H1 (cell line): ENCODE results near the gene PIP5K1C.

Source experiments
- ATF3 ChIP-seq: IDR thresholded peaks from 2 replicates; pipeline ENCODE4 v1.6.1; 2011; ENCODE audit warnings: low read depth, mild to moderate bottlenecking, low read length; ENCODE audit not compliant: insufficient read depth
- CHD2 ChIP-seq: IDR thresholded peaks from 2 replicates; pipeline ENCODE4 v1.6.1; 2012; ENCODE audit warnings: low read length, improper control_type of control experiment
- CTCF ChIP-seq, 3 experiments: IDR thresholded peaks; 1 replicate in 2 of 3; 2 replicates in 1 of 3; pipeline versions ENCODE4 v1.5.1 to v1.6.1; 2011; ENCODE audit warnings: low read length in 3 of 3, mild to moderate bottlenecking in 3 of 3, inconsistent platforms in 2 of 3, low read depth in 1 of 3, moderate library complexity in 1 of 3; ENCODE audit not compliant: insufficient read depth in 1 of 3; ENCODE audit errors: control extremely low read depth in 1 of 3
- EP300 ChIP-seq, 2 experiments: IDR thresholded peaks; 1 replicate in 1 of 2; 2 replicates in 1 of 2; pipeline ENCODE4 v1.6.1; 2011 to 2012; ENCODE audit warnings: low read depth in 2 of 2, low read length in 2 of 2, mild to moderate bottlenecking in 2 of 2, borderline replicate concordance in 1 of 2, inconsistent platforms in 1 of 2, moderate library complexity in 1 of 2
- EZH2 ChIP-seq: fragments of 200-600 bp; sonication (generic); IDR thresholded peaks from 2 replicates; pipeline ENCODE4 v1.7.1; 2012; ENCODE audit warnings: low read depth, mild to moderate bottlenecking, moderate library complexity, low read length, inconsistent platforms; ENCODE audit not compliant: severe bottlenecking
- JUN ChIP-seq: IDR thresholded peaks from 2 replicates; pipeline ENCODE4 v1.6.1; 2011; ENCODE audit warnings: low read depth, mild to moderate bottlenecking, improper control_type of control experiment, low read length
- POLR2A ChIP-seq, 2 experiments: IDR thresholded peaks; 1 replicate in 1 of 2; 2 replicates in 1 of 2; pipeline ENCODE4 v1.6.1; 2011; ENCODE audit warnings: low read depth in 2 of 2, low read length in 2 of 2, mild to moderate bottlenecking in 2 of 2; ENCODE audit errors: control extremely low read depth in 1 of 2
- POLR2AphosphoS5 ChIP-seq: IDR thresholded peaks from 2 replicates; pipeline ENCODE4 v1.6.1; 2011; ENCODE audit warnings: low read depth, low read length
- SAP30 ChIP-seq: fragments of 300-600 bp; sonication (generic); IDR thresholded peaks from 2 replicates; pipeline ENCODE4 v1.7.1; 2012; ENCODE audit warnings: low read length, moderate library complexity, mild to moderate bottlenecking, inconsistent platforms; ENCODE audit not compliant: insufficient read depth, insufficient replicate concordance
- SIN3A ChIP-seq, 2 experiments: IDR thresholded peaks in 1 of 2; conservative IDR thresholded peaks in 1 of 2; 2 replicates each; pipeline ENCODE4 v1.6.1; 2011 to 2012; ENCODE audit warnings: low read length in 2 of 2, improper control_type of control experiment in 1 of 2, low read depth in 1 of 2, mild to moderate bottlenecking in 1 of 2
- TAF7 ChIP-seq: optimal IDR thresholded peaks from 2 replicates; pipeline ENCODE3; 2011; ENCODE audit warnings: low read depth, mild to moderate bottlenecking, inconsistent platforms, low read length, moderate library complexity, borderline replicate concordance
- ZNF274 ChIP-seq: IDR thresholded peaks from 2 replicates; pipeline ENCODE4 v1.7.0; 2012; ENCODE audit warnings: low read length, borderline replicate concordance; ENCODE audit errors: extremely low read depth
- TF ChIP-seq, protein P1 (sequence below): IDR thresholded peaks from 2 replicates; pipeline ENCODE4 v1.6.1; 2012; ENCODE audit warnings: inconsistent platforms
- TF ChIP-seq, protein P2 (sequence below): IDR thresholded peaks from 2 replicates; pipeline ENCODE4 v1.6.1; 2012; ENCODE audit warnings: low read length, inconsistent platforms

- TF ChIP-seq SAP30 (no peak), ATF3 (no peak), SIN3A (conservative IDR thresholded peaks at IDR 0.05 in 1 of 2, IDR thresholded peaks at IDR 0.05 in 1 of 2; ENCODE audit: low read depth in 1 of 2, low read length in 2 of 2) (no peak), POLR2A (IDR thresholded peaks at IDR 0.05; ENCODE audit: control extremely low read depth in 1 of 2, low read depth in 2 of 2, low read length in 2 of 2) (no peak), EP300 (IDR thresholded peaks at IDR 0.05; ENCODE audit: borderline replicate concordance in 1 of 2, low read depth in 2 of 2, low read length in 2 of 2) (no peak), JUN (no peak), CTCF (IDR thresholded peaks at IDR 0.05; ENCODE audit: control extremely low read depth in 1 of 3, insufficient read depth in 1 of 3, low read depth in 1 of 3, low read length in 3 of 3) (no peak), TAF7 (no peak), EZH2 (no peak), ZNF274 (no peak), CHD2 (no peak), POLR2AphosphoS5 (no peak)
- TF ChIP-seq, protein P1, sequence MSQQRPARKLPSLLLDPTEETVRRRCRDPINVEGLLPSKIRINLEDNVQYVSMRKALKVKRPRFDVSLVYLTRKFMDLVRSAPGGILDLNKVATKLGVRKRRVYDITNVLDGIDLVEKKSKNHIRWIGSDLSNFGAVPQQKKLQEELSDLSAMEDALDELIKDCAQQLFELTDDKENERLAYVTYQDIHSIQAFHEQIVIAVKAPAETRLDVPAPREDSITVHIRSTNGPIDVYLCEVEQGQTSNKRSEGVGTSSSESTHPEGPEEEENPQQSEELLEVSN: no peak
- TF ChIP-seq, protein P2, sequence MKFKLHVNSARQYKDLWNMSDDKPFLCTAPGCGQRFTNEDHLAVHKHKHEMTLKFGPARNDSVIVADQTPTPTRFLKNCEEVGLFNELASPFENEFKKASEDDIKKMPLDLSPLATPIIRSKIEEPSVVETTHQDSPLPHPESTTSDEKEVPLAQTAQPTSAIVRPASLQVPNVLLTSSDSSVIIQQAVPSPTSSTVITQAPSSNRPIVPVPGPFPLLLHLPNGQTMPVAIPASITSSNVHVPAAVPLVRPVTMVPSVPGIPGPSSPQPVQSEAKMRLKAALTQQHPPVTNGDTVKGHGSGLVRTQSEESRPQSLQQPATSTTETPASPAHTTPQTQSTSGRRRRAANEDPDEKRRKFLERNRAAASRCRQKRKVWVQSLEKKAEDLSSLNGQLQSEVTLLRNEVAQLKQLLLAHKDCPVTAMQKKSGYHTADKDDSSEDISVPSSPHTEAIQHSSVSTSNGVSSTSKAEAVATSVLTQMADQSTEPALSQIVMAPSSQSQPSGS: no peak
Measured at GRCh38 chr19:3639479-3639878, 60.8 kb downstream of the PIP5K1C start.
